GM18858 (cell line): ENCODE data around the gene GZMM.

ENCODE experiments used
- ATAC-seq: cut with Tn5 transposase; IDR thresholded peaks from one replicate; pipeline ENCODE4 v1.9.1; 2021; ENCODE audit not compliant: unreplicated experiment

The GZMM gene

DNA sequence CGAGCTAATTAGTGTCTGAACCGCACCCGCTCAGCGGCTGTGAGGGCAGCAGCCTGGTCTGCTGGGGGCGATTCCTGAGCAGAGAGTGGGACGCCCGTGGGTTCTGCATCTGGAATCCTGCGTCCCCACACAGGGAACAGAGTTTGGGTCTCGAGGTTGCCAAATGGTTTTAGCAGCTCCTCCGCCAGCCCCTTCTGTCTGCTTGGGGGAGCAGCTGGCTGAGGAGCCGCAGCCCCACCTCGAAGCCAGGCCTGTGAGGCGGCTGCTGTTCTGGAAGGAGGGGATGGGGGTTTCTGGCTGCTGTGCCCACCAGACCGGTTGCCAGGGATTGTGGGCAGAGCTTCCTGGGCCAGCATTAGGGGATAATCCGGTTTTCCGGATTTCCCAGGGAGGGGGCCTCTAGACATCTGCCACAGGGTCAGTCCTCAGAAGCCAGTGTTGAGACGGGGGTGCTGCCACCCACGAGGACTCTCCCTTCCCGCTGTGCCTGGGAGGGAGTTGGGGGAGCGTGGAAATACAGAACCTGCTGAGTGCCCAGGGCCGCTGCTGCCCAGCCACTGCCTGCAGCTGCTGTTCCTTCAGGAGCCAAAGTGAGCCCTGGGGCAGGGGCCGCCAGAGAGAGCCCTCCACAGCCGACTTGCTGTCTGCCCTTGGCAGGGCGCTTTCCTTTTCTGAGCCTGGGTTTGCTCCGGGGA is 10.3 kb upstream of the GZMM start:
- ATAC-seq = no peak

- no peak for ATAC-seq
These were observed 9.8 kb upstream of the GZMM start for GRCh38 chr19:534088-534487.

DNA sequence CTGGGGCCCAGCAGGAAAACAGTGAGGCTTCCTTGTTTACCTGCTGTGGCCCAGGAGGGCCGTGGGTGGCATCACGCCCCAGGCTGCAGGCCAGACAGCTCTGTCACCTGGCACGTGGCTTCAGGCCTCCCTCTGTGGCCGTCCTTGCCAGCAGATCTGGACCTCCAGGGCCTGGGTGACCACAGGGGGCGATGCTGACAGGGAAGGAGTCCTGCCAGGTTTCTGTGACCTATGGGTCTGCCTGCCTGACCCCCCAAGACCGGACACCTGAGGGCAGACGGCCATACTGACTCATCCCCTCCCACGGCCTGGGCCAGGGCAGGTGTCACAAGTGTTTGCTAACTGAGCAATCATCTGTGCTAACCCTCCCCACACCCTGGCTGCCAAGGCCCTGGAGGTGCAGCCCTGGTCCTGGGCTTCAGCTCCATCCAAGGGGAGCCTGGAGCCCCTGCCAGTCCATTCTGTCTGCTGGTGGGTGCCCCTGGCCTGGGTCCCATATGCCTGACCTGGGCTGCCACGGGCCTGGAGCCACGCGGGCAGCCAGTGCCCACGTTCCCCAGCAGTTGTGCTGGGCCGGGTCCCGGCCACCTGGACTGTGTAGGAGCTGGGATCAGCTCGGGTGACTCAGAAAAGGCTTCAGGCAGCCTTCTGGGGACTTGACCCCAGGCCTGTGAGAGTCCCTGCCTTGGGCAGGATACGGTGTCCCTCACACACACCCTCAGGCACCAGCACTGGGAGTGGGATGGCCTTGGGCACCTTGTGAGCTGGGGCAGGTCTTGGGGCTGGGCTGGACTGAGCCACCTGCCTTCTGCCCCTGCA is 8.6 kb upstream of the GZMM start:
- no peak for ATAC-seq

- ATAC-seq = no peak
These were observed 7.6 kb upstream of the GZMM start for GRCh38 chr19:536031-536880.

DNA sequence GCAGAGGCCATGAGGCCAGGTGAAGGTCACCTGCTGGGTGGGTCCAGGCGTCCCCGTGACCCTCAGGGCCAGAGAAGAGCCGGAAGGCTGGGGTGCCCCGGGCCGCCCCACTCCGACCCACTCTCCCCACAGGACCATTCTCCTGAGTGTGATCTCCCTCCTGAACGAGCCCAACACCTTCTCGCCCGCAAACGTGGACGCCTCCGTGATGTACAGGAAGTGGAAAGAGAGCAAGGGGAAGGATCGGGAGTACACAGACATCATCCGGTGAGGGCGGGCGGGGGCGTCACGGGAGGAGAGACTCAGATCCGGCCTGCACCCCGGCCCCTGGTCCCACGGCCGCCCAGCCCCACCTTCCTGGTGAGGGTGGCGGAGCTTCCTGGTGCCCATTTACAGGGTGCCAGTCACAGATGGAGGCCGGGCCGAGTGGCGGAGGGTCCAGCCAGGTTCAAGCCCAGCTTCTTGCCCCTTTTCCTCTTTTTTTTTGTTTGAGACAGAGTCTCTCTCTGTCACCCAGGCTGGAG is 6.9 kb upstream of the GZMM start:
- ATAC-seq = no peak

DNA sequence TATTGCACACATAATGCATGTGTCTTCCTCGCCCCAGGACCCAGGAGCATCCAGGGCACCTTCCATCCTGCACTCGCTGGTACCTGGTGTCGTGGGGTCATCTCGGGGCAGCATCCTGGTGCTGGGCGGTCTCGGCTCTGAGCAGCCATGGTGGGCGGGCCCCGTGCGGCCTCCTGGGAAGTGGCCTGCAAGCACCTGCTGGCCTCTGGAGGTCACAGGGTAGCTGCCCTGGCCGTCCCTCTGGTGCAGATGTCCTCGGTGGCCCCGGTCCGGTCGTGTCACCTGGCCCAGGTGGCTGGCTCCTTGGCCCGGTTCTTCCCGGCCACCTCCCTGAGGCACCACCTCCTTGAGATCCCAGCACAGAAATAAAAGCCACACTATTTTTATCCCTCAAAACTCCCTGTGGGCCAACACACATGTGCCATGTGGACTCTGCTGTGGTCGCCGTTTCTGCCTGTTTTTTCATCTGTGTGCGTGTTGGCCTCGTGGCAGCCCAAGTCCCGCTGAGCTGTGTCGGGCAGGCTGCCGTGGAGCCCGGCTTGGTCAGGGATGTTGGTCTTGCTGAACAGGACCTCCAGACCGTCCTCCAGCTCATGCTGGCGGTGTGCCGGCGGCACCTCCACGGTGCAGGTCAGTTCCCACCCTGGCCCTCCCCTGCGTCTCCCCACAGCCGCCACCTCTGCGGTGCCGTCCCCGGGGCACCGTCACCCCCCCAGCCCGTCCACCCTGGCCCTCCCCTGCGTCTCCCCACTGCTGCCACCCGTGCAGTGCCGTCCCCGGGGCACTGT is 5.0 kb upstream of the GZMM start:
- ATAC-seq = no peak

- ATAC-seq = no peak
These were observed 4.3 kb upstream of the GZMM start for GRCh38 chr19:539429-540030.

DNA sequence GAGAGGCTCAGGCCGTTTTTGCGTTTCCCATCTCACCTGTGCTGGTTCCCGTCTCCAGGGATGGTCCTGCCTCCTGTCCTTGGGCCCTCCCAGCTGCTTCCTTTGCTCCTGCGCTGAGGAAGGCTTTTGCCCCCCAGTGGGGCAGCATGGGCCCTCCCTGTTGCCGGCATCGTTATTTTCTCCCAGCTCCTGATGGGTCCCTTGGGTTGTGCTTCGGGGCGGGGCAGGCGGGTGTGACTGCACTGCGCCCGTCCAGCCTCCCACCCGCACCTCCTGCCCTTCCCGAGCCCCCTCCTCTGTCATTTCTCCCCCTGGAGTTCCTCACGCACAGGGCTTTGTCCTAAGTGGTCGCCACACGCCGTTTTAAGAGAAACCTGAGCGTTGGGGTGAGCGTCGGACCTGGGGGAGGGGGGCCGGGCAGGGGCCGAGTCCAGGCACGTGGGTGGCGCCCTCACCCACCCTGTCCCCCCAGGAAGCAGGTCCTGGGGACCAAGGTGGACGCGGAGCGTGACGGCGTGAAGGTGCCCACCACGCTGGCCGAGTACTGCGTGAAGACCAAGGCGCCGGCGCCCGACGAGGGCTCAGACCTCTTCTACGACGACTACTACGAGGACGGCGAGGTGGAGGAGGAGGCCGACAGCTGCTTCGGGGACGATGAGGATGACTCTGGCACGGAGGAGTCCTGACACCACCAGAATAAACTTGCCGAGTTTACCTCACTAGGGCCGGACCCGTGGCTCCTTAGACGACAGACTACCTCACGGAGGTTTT is 2.8 kb upstream of the GZMM start:
- ATAC-seq = no peak

- no peak for ATAC-seq
These were observed 2.2 kb upstream of the GZMM start for GRCh38 chr19:541699-542098.

DNA sequence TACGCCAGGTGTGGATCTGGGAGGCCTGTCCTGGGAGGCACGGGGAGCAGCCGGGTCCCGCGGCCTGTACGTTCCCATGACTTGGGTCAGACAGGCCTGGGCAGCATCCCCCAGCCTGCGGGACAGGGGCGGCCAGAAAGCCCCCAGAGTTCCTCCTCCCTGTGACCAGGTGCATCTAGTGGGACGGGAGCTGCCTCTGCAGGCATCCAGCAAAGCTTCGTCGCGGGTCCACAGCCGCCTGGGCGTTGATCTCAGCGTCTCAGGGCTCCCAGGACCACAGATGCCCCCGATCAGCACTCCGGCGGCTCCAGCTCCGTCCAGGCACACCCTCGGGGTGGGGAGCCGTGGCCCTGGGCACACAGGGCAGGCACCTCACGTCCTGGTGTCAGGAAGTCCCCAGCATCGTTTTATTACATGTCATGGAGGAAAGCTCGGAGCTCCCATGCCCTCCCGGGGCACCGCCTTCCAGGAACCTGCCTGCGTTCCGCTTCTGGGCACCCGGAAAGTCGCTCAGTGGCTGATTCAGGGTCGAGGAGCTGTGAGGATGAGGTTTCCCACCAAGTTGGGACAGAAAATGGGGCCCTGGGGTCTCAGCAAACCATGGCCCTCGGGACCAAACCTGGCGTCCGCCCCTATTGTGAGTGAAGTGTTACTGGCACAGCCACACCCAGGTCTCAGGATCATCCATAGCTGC is 1.5 kb upstream of the GZMM start:
- no peak for ATAC-seq

DNA sequence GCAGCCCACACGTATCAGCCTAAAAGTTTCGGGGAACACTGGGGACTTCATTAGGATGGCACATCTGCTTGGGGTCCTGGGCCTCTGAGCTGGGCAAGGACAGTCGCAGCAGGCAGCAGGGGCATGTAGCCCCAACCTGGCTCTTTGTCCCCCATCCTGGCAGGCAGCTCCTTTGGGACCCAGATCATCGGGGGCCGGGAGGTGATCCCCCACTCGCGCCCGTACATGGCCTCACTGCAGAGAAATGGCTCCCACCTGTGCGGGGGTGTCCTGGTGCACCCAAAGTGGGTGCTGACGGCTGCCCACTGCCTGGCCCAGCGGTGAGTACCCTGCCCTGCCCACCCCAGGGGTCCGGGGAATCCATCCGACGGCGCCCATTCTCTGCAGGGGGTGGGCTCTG is 3.3 kb downstream of the GZMM start:
- no peak for ATAC-seq

DNA sequence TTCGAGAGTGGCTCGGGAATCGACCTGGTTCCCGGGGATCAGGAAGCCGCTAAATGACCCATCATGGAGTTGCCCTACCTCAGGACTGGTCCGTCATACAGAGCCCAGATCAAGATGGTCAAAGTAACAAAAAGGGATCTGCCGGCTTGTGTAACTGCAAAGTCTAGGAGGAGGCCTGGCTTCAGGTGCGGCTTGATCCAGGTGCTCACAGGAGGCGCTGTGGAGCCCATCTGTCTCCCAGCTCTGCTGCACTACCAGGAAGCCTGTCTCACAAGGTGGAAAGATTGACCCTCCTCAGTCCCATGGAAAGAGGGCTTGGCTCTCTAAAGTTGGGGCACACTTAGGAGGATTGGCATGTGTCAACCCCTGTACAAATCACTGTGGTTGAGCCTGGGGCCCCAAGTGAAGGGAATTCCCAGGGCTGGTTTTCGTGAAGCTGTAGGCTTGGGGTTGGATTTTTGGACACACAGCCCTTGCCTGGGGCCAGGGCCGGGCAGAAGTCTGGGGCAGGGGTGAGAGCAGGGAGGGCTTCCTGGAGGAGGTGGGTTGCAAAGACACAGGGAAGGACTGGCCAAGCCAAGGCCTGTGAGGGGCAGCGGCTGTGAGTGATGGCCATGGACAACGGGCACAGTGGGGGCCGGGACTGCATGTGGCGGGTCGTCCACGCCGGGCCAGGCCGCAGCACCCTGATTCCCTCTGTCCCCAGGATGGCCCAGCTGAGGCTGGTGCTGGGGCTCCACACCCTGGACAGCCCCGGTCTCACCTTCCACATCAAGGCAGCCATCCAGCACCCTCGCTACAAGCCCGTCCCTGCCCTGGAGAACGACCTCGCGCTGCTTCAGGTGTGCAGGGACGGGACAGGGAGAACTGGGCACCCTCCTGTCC is 4.2 kb downstream of the GZMM start:
- no peak for ATAC-seq

GRCh38 chr19:548886-549830 is 5.3 kb downstream of the GZMM start:
- ATAC-seq = no peak

DNA sequence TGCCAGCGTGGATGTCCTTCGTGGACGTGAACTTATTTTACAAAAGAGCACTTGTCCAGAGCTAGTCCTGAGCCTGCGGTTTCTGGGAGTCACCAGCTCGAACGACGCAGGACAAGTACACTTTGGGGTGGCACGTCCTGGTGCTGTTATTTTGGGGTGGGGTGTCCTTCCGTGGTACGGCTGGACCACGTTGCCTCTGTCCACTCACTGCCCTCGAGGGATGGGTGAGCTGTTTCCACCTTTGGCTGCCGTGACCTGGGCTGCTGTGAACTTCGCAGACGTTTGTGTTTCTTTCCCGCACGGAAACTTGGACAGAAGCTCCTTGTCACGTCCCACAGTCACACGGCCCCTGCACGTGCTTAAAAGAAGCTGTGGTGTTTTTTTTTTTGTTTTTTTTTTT is 11.0 kb downstream of the GZMM start:
- no peak for ATAC-seq

DNA sequence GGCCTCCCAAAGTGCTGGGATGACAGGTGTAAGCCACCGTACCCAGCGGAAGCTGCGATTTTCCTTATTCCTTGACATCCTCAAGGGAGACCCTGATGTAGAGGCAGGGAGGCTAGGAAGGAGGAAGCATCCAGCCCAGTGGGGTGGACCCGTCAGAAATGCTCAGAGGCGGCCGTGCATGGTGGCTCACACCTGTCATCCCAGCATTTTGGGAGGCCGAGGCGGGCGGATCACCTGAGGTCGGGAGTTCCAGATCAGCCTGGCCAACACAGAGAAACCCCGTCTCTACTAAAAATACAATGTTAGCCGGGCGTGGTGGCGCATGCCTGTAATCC is 11.6 kb downstream of the GZMM start:
- ATAC-seq = no peak

DNA sequence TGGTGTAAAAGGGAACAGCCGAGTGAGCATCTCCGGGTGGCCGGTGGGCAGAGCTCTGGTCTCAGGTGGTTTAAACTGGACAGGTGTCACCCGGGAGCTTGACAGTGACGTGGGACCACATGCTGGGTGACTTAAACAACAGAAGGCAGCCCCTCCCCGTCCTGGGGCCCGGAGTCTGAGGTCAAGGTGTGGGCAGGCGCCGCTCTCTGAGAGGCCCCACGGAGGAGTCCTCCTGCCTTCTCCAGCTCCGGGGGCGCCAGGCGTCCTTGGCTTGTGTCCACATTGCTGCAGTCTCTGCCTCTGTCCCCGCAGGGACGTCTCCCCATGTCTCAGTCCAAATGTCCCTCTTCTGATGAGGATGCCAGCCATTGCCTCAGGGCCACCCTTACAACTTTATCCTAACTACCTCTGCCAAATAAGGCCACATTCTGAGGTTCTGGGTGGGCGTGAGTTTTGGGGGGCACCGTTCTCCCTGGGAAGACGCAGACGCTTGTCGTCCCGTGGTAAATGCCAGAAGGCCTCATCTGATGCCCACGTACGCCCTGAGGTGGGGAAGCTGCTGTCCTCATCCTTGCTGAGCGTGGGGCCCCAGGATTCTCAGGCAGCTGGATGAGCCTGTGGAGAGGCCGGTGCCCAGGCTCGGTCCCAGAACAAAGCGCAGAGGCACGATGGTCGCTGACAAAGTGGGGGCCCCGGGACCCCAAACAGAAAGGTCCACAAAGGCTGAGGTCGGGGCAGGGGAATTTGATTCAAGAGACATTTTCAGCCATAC is 12.9 kb downstream of the GZMM start:
- no peak for ATAC-seq
